HL-60 (cell line): ENCODE results near the gene STMP1.

Experiments used
- GABPA ChIP-seq: IDR thresholded peaks from 2 replicates; pipeline ENCODE4 v1.6.1; 2012; ENCODE audit warnings: low read depth
- POLR2AphosphoS5 ChIP-seq: IDR thresholded peaks from 2 replicates; pipeline ENCODE4 v1.6.1; 2012; ENCODE audit warnings: low read depth
- SPI1 ChIP-seq: IDR thresholded peaks from 2 replicates; pipeline ENCODE4 v1.6.1; 2012; ENCODE audit warnings: low read depth, mild to moderate bottlenecking, borderline replicate concordance
- TF ChIP-seq, protein P1 (sequence below): IDR thresholded peaks from one replicate; pipeline ENCODE4 v1.5.1; 2011; ENCODE audit warnings: low read length, control low read depth, inconsistent platforms; ENCODE audit not compliant: insufficient read depth

DNA sequence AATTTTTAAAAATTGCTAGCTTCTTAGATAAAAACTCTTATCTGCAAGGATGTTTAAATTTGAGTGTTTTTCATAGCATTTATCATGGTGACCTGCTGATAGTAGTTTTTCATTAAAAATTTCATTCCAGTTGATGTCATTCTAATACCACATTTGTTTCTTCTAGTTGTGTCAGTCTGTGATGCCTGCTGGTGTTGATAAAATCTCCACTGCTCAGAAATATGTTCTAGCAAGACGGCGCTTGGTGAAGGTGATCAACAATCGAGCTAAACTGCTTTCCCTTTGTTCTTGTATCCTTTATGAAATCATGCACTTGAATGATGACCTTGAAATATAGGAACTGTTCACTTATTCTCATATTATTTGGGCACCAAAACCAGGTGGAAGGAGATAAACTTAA lies 17.6 kb upstream of the STMP1 start:
- TF ChIP-seq, protein P1, sequence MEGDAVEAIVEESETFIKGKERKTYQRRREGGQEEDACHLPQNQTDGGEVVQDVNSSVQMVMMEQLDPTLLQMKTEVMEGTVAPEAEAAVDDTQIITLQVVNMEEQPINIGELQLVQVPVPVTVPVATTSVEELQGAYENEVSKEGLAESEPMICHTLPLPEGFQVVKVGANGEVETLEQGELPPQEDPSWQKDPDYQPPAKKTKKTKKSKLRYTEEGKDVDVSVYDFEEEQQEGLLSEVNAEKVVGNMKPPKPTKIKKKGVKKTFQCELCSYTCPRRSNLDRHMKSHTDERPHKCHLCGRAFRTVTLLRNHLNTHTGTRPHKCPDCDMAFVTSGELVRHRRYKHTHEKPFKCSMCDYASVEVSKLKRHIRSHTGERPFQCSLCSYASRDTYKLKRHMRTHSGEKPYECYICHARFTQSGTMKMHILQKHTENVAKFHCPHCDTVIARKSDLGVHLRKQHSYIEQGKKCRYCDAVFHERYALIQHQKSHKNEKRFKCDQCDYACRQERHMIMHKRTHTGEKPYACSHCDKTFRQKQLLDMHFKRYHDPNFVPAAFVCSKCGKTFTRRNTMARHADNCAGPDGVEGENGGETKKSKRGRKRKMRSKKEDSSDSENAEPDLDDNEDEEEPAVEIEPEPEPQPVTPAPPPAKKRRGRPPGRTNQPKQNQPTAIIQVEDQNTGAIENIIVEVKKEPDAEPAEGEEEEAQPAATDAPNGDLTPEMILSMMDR = no peak
- TF ChIP-seq GABPA = no peak
- no peak for TF ChIP-seq POLR2AphosphoS5
- TF ChIP-seq SPI1 = no peak
